Measurements from ENCODE around the gene NENF. TPM values are rescaled to one million over a fixed set of nuclear protein-coding genes. Genes with fewer than 3 reads are reported as not detected.

The NENF gene
- total and polyA plus RNA-seq, 4 donors, result 6.6 to 44.3 (median 16.0) TPM

- Histone ChIP-seq H3K9ac (ENCODE audit: low read depth in 1 of 2, low read length in 2 of 2) (no peak overlapping the region), H3K9me3 (ENCODE audit: control insufficient read depth in 4 of 4, low read length in 3 of 4) (no peaks in the 10 kb centered on the region), H3K27ac (ENCODE audit: low read depth in 1 of 2, low read length in 2 of 2) (no peak overlapping the region), H3K27me3 (ENCODE audit: control insufficient read depth in 4 of 4, insufficient read depth in 4 of 4, low read length in 3 of 4) (no peaks in the 10 kb centered on the region), H3K36me3 (ENCODE audit: control insufficient read depth in 4 of 4, insufficient read depth in 3 of 4, low read depth in 1 of 4, low read length in 3 of 4) (no peaks in the 10 kb centered on the region), H3K4me1 (ENCODE audit: control insufficient read depth in 4 of 4, insufficient read depth in 4 of 4, low read length in 3 of 4) (no peaks in the 10 kb centered on the region), H3K4me3 (ENCODE audit: low read depth in 1 of 3, low read length in 3 of 3) (no peak overlapping the region)
- DNase-seq (ENCODE audit: low spot score), result no peak
- WGBS, result 68% methylated on average over 2 of the region's 2 CpGs
- no peak for TF ChIP-seq REST (IDR thresholded peaks at IDR 0.05)
- no peak for TF ChIP-seq NR2F2 (IDR thresholded peaks at IDR 0.05)
- TF ChIP-seq FOXA2 (IDR thresholded peaks at IDR 0.05), result no peak
Measured at GRCh38 chr1:212481438-212481767, 48.7 kb downstream of the NENF start.

GRCh38 chr1:212482006-212482636 is 49.4 kb downstream of the NENF start:
- no peak overlapping the region for H3K9ac ChIP-seq (ENCODE audit: low read depth in 1 of 2, low read length in 2 of 2)
- no peaks in the 10 kb centered on the region for H3K27me3 ChIP-seq (ENCODE audit: control insufficient read depth in 4 of 4, insufficient read depth in 4 of 4, low read length in 3 of 4)
- TF ChIP-seq NR2F2 (IDR thresholded peaks at IDR 0.05), result no peak
- TF ChIP-seq CTCF (IDR thresholded peaks at IDR 0.05; ENCODE audit: low read depth, low read length, missing input control), result no peak
- TF ChIP-seq JUND (IDR thresholded peaks at IDR 0.05), result no peak
- no peak for TF ChIP-seq YY1 (IDR thresholded peaks at IDR 0.05)
- TF ChIP-seq GABPA (IDR thresholded peaks at IDR 0.05 in 1 of 2, conservative IDR thresholded peaks at IDR 0.05 in 1 of 2), result no peak
- TF ChIP-seq RAD21 (IDR thresholded peaks at IDR 0.05), result no peak
- TF ChIP-seq FOXA1 (IDR thresholded peaks at IDR 0.05), result no peak
- no peak for TF ChIP-seq FOXA2 (IDR thresholded peaks at IDR 0.05)
- TF ChIP-seq ZBTB33 (IDR thresholded peaks at IDR 0.05), result no peak
- no peak for TF ChIP-seq HNF4G (IDR thresholded peaks at IDR 0.05)
- TF ChIP-seq SP1 (IDR thresholded peaks at IDR 0.05), result no peak
- no peak for TF ChIP-seq RXRA (IDR thresholded peaks at IDR 0.05)
- no peak for TF ChIP-seq HNF4A (conservative IDR thresholded peaks at IDR 0.05)
- TF ChIP-seq ATF3 (IDR thresholded peaks at IDR 0.05), result no peak
- no peak for TF ChIP-seq EGR1 (IDR thresholded peaks at IDR 0.05; ENCODE audit: low read depth in 2 of 2)
- no peak for TF ChIP-seq MAX (IDR thresholded peaks at IDR 0.05)
- no peak for TF ChIP-seq REST (IDR thresholded peaks at IDR 0.05)
- no peak for TF ChIP-seq TAF1 (conservative IDR thresholded peaks at IDR 0.05)
- H3K36me3 ChIP-seq (ENCODE audit: control insufficient read depth in 4 of 4, insufficient read depth in 3 of 4, low read depth in 1 of 4, low read length in 3 of 4), result no peaks in the 10 kb centered on the region
- no peak overlapping the region for H3K4me3 ChIP-seq (ENCODE audit: low read depth in 1 of 3, low read length in 3 of 3)
- H3K9me3 ChIP-seq (ENCODE audit: control insufficient read depth in 4 of 4, low read length in 3 of 4), result no peaks in the 10 kb centered on the region
- WGBS, result 80% methylated on average over 3 of the region's 3 CpGs
- DNase-seq (ENCODE audit: low spot score), result no peak
- no peaks in the 10 kb centered on the region for H3K4me1 ChIP-seq (ENCODE audit: control insufficient read depth in 4 of 4, insufficient read depth in 4 of 4, low read length in 3 of 4)
- no peak overlapping the region for H3K27ac ChIP-seq (ENCODE audit: low read depth in 1 of 2, low read length in 2 of 2)
